Stomach (tissue), 9 donors: ENCODE measurements around the gene RBFOX1. TPM values are rescaled to one million over a fixed set of nuclear protein-coding genes. Genes with fewer than 3 reads are reported as not detected.

ENCODE experiments used
- DNase-seq, 2 donors: peaks; one replicate each; pipeline versions ENCODE4 v3.0.0 to v3.0.0-alpha.2; 2013 to 2019
- H3K27ac ChIP-seq, 5 donors: fragments of 200-600 bp in 4 of 5; sonication (generic) in 4 of 5; one replicate each; pipeline ENCODE4 v1.5.1; 2013 to 2019; ENCODE audit warnings: mild to moderate bottlenecking in 1 of 5, moderate library complexity in 1 of 5
- H3K27me3 ChIP-seq, 3 donors: fragments of 200-600 bp; sonication (generic); one replicate each; pipeline ENCODE4 v1.5.1; 2017 to 2019; ENCODE audit warnings: mixed run types in 1 of 3
- H3K36me3 ChIP-seq, 4 donors: fragments of 200-600 bp; sonication (generic); 1 replicate in 3 of 4; 2 replicates in 1 of 4; pipeline ENCODE4 v1.5.1; 2016 to 2019
- H3K4me1 ChIP-seq, 4 donors: fragments of 200-600 bp; sonication (generic); one replicate each; pipeline ENCODE4 v1.5.1; 2016 to 2019
- H3K4me3 ChIP-seq, 4 donors: fragments of 200-600 bp; sonication (generic) in 3 of 4; one replicate each; pipeline ENCODE4 v1.5.1; 2016 to 2019; ENCODE audit warnings: mild to moderate bottlenecking in 1 of 4
- H3K9me3 ChIP-seq, 4 donors: fragments of 200-600 bp; sonication (generic); one replicate each; pipeline ENCODE4 v1.5.1; 2016 to 2019
- CTCF ChIP-seq, 7 experiments: fragments of 450-650 bp in 4 of 7; fragments of 200-600 bp in 3 of 7; sonication (generic) in 3 of 7; IDR thresholded peaks; one replicate each; pipeline ENCODE4 v1.5.1; 2016 to 2019; ENCODE audit warnings: antibody characterized with exemption in 7 of 7, control low read depth in 2 of 7, mild to moderate bottlenecking in 1 of 7
- EP300 ChIP-seq: sonication (generic); formaldehyde crosslinking; IDR thresholded peaks from one replicate; pipeline ENCODE4 v1.6.1; 2017; ENCODE audit warnings: antibody characterized with exemption
- POLR2A ChIP-seq, 4 donors: fragments of 450-650 bp; IDR thresholded peaks; one replicate each; pipeline ENCODE4 v1.6.1; 2016; ENCODE audit warnings: antibody characterized with exemption in 4 of 4, control low read depth in 2 of 4, mild to moderate bottlenecking in 1 of 4, moderate library complexity in 1 of 4
- POLR2AphosphoS5 ChIP-seq, 3 donors: sonication (generic); formaldehyde crosslinking; IDR thresholded peaks; one replicate each; pipeline ENCODE4 v1.6.1; 2016; ENCODE audit warnings: antibody characterized with exemption in 3 of 3
- WGBS, 5 donors: extraction: QIAGEN DNeasy Blood & Tissue Kit in 3 of 5; methylation state at CpG; one replicate each; pipeline versions ENCODE4 v1.1.5 to v1.1.7; 2013 to 2018; 5-methylcytosine and 5-hydroxymethylcytosine counted together
- intact Hi-C: fragments of 100-400 bp; cut with DNase I; formaldehyde crosslinking; loops from one replicate; pipeline ENCODE4 v1.15.1; 2023; ENCODE audit warnings: low total_unique reads
- polyA plus RNA-seq, 3 donors: library from polyadenylated mRNA; stranded (reverse); fragments of 200-250 nt; gene quantifications; one replicate each; pipeline ENCODE4 v1.2.3, GENCODE V29; 2013
- total RNA-seq, 5 donors: library from RNA; depleted of rRNA; stranded (reverse); fragments of >200 nt; gene quantifications; one replicate each; pipeline versions ENCODE4 v1.1.0 to v1.2.3, GENCODE V29; 2014 to 2016
- donor health status: healthy with polysubstance abuse.
- donor health status: Bipolar disorder and iron deficiency.
- donor health status: healthy.

The RBFOX1 gene
- total and polyA plus RNA-seq, 8 donors = 0.03 to 20.9 (median 0.35) TPM; not detected in 4

DNA sequence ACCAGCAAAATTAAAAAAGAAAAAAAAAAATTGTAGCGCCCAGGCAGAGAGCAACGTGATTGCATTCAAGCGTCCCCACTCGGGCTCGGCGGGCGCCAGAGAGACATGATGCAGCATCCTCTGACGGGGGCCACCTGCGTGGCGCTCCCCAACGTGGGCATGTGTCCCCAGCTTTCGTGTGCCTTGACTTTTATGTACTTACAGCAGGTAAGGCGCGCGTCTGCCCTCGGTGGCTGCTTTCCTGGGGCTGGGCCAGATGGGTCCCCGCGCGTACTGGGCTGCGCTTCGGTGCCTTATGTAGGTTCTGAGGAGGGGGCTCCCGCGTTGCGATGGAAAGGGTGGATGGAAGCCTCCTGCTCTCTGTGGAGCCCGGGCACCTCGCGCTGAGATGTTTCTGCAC, 28.4 kb upstream of the RBFOX1 start:
- H3K36me3 ChIP-seq = no peaks in the 10 kb centered on the region
- H3K4me1 ChIP-seq = peaks cover 0 to 22% (median 4%) of the 10 kb centered on the region in 4 donors
- no peak for DNase-seq
- 2 to 6% (median 4%) methylated on average over 27 of the region's 27 CpGs for WGBS, 5 donors
- H3K9me3 ChIP-seq = no peaks in the 10 kb centered on the region
- intact Hi-C loops = no loop called here
- no peak for TF ChIP-seq POLR2A (IDR thresholded peaks at IDR 0.05)
- no peak for TF ChIP-seq POLR2AphosphoS5 (IDR thresholded peaks at IDR 0.05)
- no peak for TF ChIP-seq EP300
- TF ChIP-seq CTCF (IDR thresholded peaks at IDR 0.05) = no peak
- no peak overlapping the region for H3K4me3 ChIP-seq
- H3K27ac ChIP-seq = no peak overlapping the region
- H3K27me3 ChIP-seq = peaks cover 0 to 56% (median 19%) of the 10 kb centered on the region in 3 donors

GRCh38 chr16:7304958-7305357, 27.7 kb upstream of the RBFOX1 start:
- Histone ChIP-seq H3K4me1 (peaks cover 0 to 22% (median 4%) of the 10 kb centered on the region in 4 donors), H3K4me3 (no peak overlapping the region), H3K9me3 (no peaks in the 10 kb centered on the region), H3K36me3 (no peaks in the 10 kb centered on the region), H3K27me3 (peaks cover 0 to 63% (median 19%) of the 10 kb centered on the region in 3 donors), H3K27ac (no peak overlapping the region)
- TF ChIP-seq EP300 (no peak), POLR2A (IDR thresholded peaks at IDR 0.05) (no peak), CTCF (IDR thresholded peaks at IDR 0.05) (no peak), POLR2AphosphoS5 (IDR thresholded peaks at IDR 0.05) (no peak)
- DNase-seq = no peak
- 15 to 26% (median 18%) methylated on average over 4 of the region's 4 CpGs for WGBS, 5 donors
- intact Hi-C loops = no loop called here

- Histone ChIP-seq H3K27me3 (peaks cover 0 to 12% (median 0%) of the 10 kb centered on the region in 3 donors), H3K27ac (no peak overlapping the region), H3K36me3 (no peaks in the 10 kb centered on the region), H3K4me1 (no peaks in the 10 kb centered on the region), H3K4me3 (no peak overlapping the region), H3K9me3 (no peaks in the 10 kb centered on the region)
- intact Hi-C loops = no loop called here
- DNase-seq = peak in 1 of 2 donors; percentile 12
- WGBS, 5 donors = 48 to 64% (median 51%) methylated on average over 5 of the region's 5 CpGs
- TF ChIP-seq CTCF (IDR thresholded peaks at IDR 0.05) (peak in 1 of 7 experiments; percentile 27), POLR2A (IDR thresholded peaks at IDR 0.05) (no peak), EP300 (no peak)
Measured at GRCh38 chr16:7313170-7313569, 19.5 kb upstream of the RBFOX1 start.

DNA sequence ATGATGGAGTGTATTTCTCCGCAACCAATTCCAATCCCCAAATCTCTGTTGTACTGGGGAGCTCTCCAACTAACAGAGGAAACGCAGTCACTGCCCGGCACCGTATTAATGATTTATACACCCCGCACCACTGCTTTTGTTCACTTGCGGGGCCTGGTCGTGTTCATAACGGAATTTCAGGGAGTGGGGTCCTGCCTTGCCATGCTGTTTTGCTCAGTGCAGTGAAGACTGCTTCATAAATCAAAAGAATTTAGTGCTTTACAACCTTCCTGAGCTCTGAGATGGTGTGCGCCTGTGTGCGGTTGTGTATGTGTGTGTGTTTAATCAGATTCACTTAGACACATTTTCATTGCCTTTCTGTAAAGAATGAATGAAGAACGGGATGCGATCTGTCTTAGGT, 18.5 kb upstream of the RBFOX1 start:
- Histone ChIP-seq H3K27me3 (peaks cover 0 to 11% (median 0%) of the 10 kb centered on the region in 3 donors), H3K27ac (no peak overlapping the region), H3K9me3 (no peaks in the 10 kb centered on the region), H3K4me3 (no peak overlapping the region), H3K36me3 (no peaks in the 10 kb centered on the region), H3K4me1 (no peaks in the 10 kb centered on the region)
- TF ChIP-seq EP300 (no peak), CTCF (IDR thresholded peaks at IDR 0.05) (no peak), POLR2AphosphoS5 (IDR thresholded peaks at IDR 0.05) (no peak), POLR2A (IDR thresholded peaks at IDR 0.05) (no peak)
- intact Hi-C loops = no loop called here
- 46 to 57% (median 56%) methylated on average over 11 to 12 of the region's 12 CpGs for WGBS, 5 donors
- no peak for DNase-seq
